H9 (cell line): ENCODE measurements around the gene LRP1B. TPM values are rescaled to one million over a fixed set of nuclear protein-coding genes. Genes with fewer than 3 reads are reported as not detected.

ENCODE experiments used
- DNase-seq: peaks from one replicate; pipeline ENCODE4 v3.0.0-alpha.2; 2017
- H2AFZ ChIP-seq: one replicate; pipeline ENCODE4 v1.6.1; 2013; ENCODE audit warnings: mild to moderate bottlenecking, low read length, control low read depth, moderate library complexity
- H2AK5ac ChIP-seq: 2 replicates; pipeline ENCODE4 v1.6.1; 2013; ENCODE audit warnings: low read length, control low read depth, mixed read lengths; ENCODE audit not compliant: insufficient read length
- H2BK120ac ChIP-seq: one replicate; pipeline ENCODE4 v1.6.1; 2013; ENCODE audit warnings: low read depth, mild to moderate bottlenecking, low read length, control low read depth, inconsistent platforms; ENCODE audit not compliant: poor library complexity, severe bottlenecking
- H2BK12ac ChIP-seq: 2 replicates; pipeline ENCODE4 v1.6.1; 2013; ENCODE audit warnings: low read length, control low read depth, mixed read lengths, low read depth; ENCODE audit not compliant: insufficient read length
- H2BK15ac ChIP-seq: 2 replicates; pipeline ENCODE4 v1.6.1; 2013; ENCODE audit warnings: low read depth, low read length, control low read depth
- H2BK20ac ChIP-seq: one replicate; pipeline ENCODE4 v1.6.1; 2013; ENCODE audit warnings: low read depth, mild to moderate bottlenecking, low read length, control low read depth, inconsistent platforms; ENCODE audit not compliant: poor library complexity, severe bottlenecking
- H2BK5ac ChIP-seq: 2 replicates; pipeline ENCODE4 v1.6.1; 2013; ENCODE audit warnings: low read length, control low read depth, mixed read lengths; ENCODE audit not compliant: insufficient read length
- H3K14ac ChIP-seq: 2 replicates; pipeline ENCODE4 v1.6.1; 2013; ENCODE audit warnings: low read length, control low read depth; ENCODE audit not compliant: insufficient read depth
- H3K18ac ChIP-seq: 2 replicates; pipeline ENCODE4 v1.6.1; 2013; ENCODE audit warnings: low read depth, mild to moderate bottlenecking, mixed read lengths, low read length, control low read depth; ENCODE audit not compliant: insufficient read length
- H3K23ac ChIP-seq: 2 replicates; pipeline ENCODE4 v1.6.1; 2013; ENCODE audit warnings: low read length, control low read depth, mixed read lengths, low read depth; ENCODE audit not compliant: insufficient read length
- H3K23me2 ChIP-seq: 2 replicates; pipeline ENCODE4 v1.6.1; 2013; ENCODE audit warnings: low read depth, mild to moderate bottlenecking, mixed read lengths, low read length, control low read depth; ENCODE audit not compliant: insufficient read length, poor library complexity, severe bottlenecking
- H3K27ac ChIP-seq: 2 replicates; pipeline ENCODE4 v1.5.1; 2013; ENCODE audit warnings: low read length, control low read depth, mixed read lengths, low read depth; ENCODE audit not compliant: insufficient read length
- H3K27me3 ChIP-seq: 2 replicates; pipeline ENCODE4 v1.6.1; 2013; ENCODE audit warnings: low read length, control low read depth, inconsistent platforms; ENCODE audit not compliant: insufficient read depth
- H3K4ac ChIP-seq: 2 replicates; pipeline ENCODE4 v1.6.1; 2013; ENCODE audit warnings: low read depth, mild to moderate bottlenecking, control low read depth, inconsistent platforms, low read length, moderate library complexity
- H3K4me1 ChIP-seq: 2 replicates; pipeline ENCODE4 v1.6.1; 2013; ENCODE audit warnings: low read length, control low read depth, inconsistent platforms; ENCODE audit not compliant: insufficient read depth
- H3K4me2 ChIP-seq: 2 replicates; pipeline ENCODE4 v1.6.1; 2013; ENCODE audit warnings: low read length, control low read depth, mixed read lengths; ENCODE audit not compliant: insufficient read length, insufficient read depth
- H3K56ac ChIP-seq: 2 replicates; pipeline ENCODE4 v1.6.1; 2013; ENCODE audit warnings: low read depth, mild to moderate bottlenecking, mixed read lengths, low read length, control low read depth; ENCODE audit not compliant: insufficient read length
- H3K79me1 ChIP-seq: 2 replicates; pipeline ENCODE4 v1.6.1; 2013; ENCODE audit warnings: low read depth, mild to moderate bottlenecking, moderate library complexity, low read length, control low read depth, inconsistent platforms; ENCODE audit not compliant: insufficient read depth, poor library complexity, severe bottlenecking
- H3K79me2 ChIP-seq: 2 replicates; pipeline ENCODE4 v1.6.1; 2013; ENCODE audit warnings: low read length, control low read depth, inconsistent platforms; ENCODE audit not compliant: insufficient read depth
- H3K9ac ChIP-seq: 2 replicates; pipeline ENCODE4 v1.6.1; 2013; ENCODE audit warnings: low read length, control low read depth, mixed read lengths; ENCODE audit not compliant: insufficient read length; ENCODE audit errors: extremely low read depth
- H3K9me3 ChIP-seq: one replicate; pipeline ENCODE4 v1.6.1; 2013; ENCODE audit warnings: low read depth, low read length, inconsistent platforms; ENCODE audit not compliant: control insufficient read depth
- H3T11ph ChIP-seq: one replicate; pipeline ENCODE4 v1.6.1; 2013; ENCODE audit warnings: mild to moderate bottlenecking, low read length, control low read depth, inconsistent platforms
- H4K20me1 ChIP-seq: one replicate; pipeline ENCODE4 v1.6.1; 2013; ENCODE audit not compliant: control insufficient read depth, insufficient read length, insufficient read depth
- H4K5ac ChIP-seq: 2 replicates; pipeline ENCODE4 v1.6.1; 2013; ENCODE audit warnings: low read depth, mild to moderate bottlenecking, mixed read lengths, low read length, control low read depth; ENCODE audit not compliant: insufficient read length
- H4K8ac ChIP-seq: replicated peaks from 2 replicates; pipeline ENCODE4 v1.6.1; 2013; ENCODE audit warnings: low read length, control low read depth, mixed read lengths, low read depth; ENCODE audit not compliant: insufficient read length
- H4K91ac ChIP-seq: 2 replicates; pipeline ENCODE4 v1.6.1; 2013; ENCODE audit warnings: low read depth, mild to moderate bottlenecking, moderate library complexity, mixed read lengths, low read length, control low read depth; ENCODE audit not compliant: insufficient read length
- H3K27ac Mint-ChIP-seq, 3 experiments: 2 replicates in 2 of 3; 3 replicates in 1 of 3; pipeline ENCODE4 v1.8.0; 2020 to 2021; ENCODE audit warnings: mixed read lengths in 3 of 3, mild to moderate bottlenecking in 1 of 3, moderate library complexity in 1 of 3
- H3K27me3 Mint-ChIP-seq: 2 replicates; pipeline ENCODE4 v1.8.0; 2021; ENCODE audit warnings: low read depth, mild to moderate bottlenecking, moderate library complexity, mixed read lengths
- H3K36me3 Mint-ChIP-seq, 3 experiments: 2 replicates in 2 of 3; 3 replicates in 1 of 3; pipeline ENCODE4 v1.8.0; 2020 to 2021; ENCODE audit warnings: low read depth in 3 of 3, mixed read lengths in 3 of 3; ENCODE audit not compliant: insufficient read depth in 1 of 3
- H3K4me1 Mint-ChIP-seq, 2 experiments: 2 replicates each; pipeline ENCODE4 v1.8.0; 2020; ENCODE audit warnings: mixed read lengths in 2 of 2
- H3K4me3 Mint-ChIP-seq, 2 experiments: 2 replicates in 1 of 2; 3 replicates in 1 of 2; pipeline ENCODE4 v1.8.0; 2020 to 2021; ENCODE audit warnings: mild to moderate bottlenecking in 2 of 2, mixed read lengths in 2 of 2, moderate library complexity in 1 of 2
- H3K9me3 Mint-ChIP-seq, 2 experiments: 2 replicates in 1 of 2; 3 replicates in 1 of 2; pipeline ENCODE4 v1.8.0; 2020; ENCODE audit warnings: mild to moderate bottlenecking in 2 of 2, mixed read lengths in 2 of 2, moderate library complexity in 1 of 2
- CTCF ChIP-seq: fragments of 200-600 bp; sonication (generic); conservative IDR thresholded peaks from 3 replicates; pipeline ENCODE4 v1.8.0; 2021; ENCODE audit warnings: antibody characterized with exemption, mild to moderate bottlenecking
- WGBS: extraction: QIAGEN DNeasy Blood & Tissue Kit; methylation state at CpG from one replicate; pipeline ENCODE4 v1.1.7; 2013; ENCODE audit warnings: missing lambda C conversion rate, low lambda C conversion rate, mixed read lengths; ENCODE audit not compliant: insufficient read length; ENCODE audit errors: extremely low coverage; 5-methylcytosine and 5-hydroxymethylcytosine counted together
- total RNA-seq: library from RNA; stranded (reverse); gene quantifications from 2 replicates; pipeline ENCODE4 v1.2.1, GENCODE V29; 2021

LRP1B gene
- total RNA-seq, 1 experiment from 2014 or later: not detected

GRCh38 chr2:140835079-140835478 lies 1295.7 kb downstream of the LRP1B start:
- no peak overlapping the region for H2BK120ac ChIP-seq
- no peak overlapping the region for H3T11ph ChIP-seq
- no peak overlapping the region for H3K23ac ChIP-seq
- no peak overlapping the region for H2BK20ac ChIP-seq
- Mint-ChIP-seq H3K4me1 (no peaks in the 10 kb centered on the region), H3K27me3 (no peaks in the 10 kb centered on the region), H3K36me3 (no peaks in the 10 kb centered on the region), H3K9me3 (peaks cover 3 to 5% of the 10 kb centered on the region in 2 experiments; a peak in 2 of 5 replicates), H3K4me3 (no peak overlapping the region), H3K27ac (no peak overlapping the region)
- no peaks in the 10 kb centered on the region for H3K79me1 ChIP-seq
- no peak overlapping the region for H3K18ac ChIP-seq
- no CpG with 5 or more reads among the region's 7 CpGs for WGBS
- H2AFZ ChIP-seq: no peak overlapping the region
- no peak for DNase-seq
- H3K27me3 ChIP-seq: no peaks in the 10 kb centered on the region
- no peak for TF ChIP-seq CTCF
- no peak overlapping the region for H2BK15ac ChIP-seq
- H4K8ac ChIP-seq: no peak overlapping the region
- no peak overlapping the region for H4K5ac ChIP-seq
- no peaks in the 10 kb centered on the region for H3K23me2 ChIP-seq
- H3K4ac ChIP-seq: no peak overlapping the region
- no peak overlapping the region for H3K27ac ChIP-seq
- no peak overlapping the region for H4K91ac ChIP-seq
- no peaks in the 10 kb centered on the region for H3K9me3 ChIP-seq
- H3K4me2 ChIP-seq: no peak overlapping the region
- no peak overlapping the region for H3K56ac ChIP-seq
- no peaks in the 10 kb centered on the region for H3K79me2 ChIP-seq
- H2BK5ac ChIP-seq: no peak overlapping the region
- no peak overlapping the region for H3K14ac ChIP-seq
- no peak overlapping the region for H2BK12ac ChIP-seq
- H2AK5ac ChIP-seq: no peak overlapping the region
- no peak overlapping the region for H3K9ac ChIP-seq
- H4K20me1 ChIP-seq: no peaks in the 10 kb centered on the region
- H3K4me1 ChIP-seq: no peaks in the 10 kb centered on the region
